CD4-positive, alpha-beta T cell treated with Interleukin-6 at 100 ng/mL for 8 hours (primary cell): Measurements from ENCODE around the gene FGF14.
"Not testable (repeated sequence)": the region's sequence is repeated elsewhere in the genome, so short reads cannot be mapped to it uniquely, and the experiment has no call there.

Source experiments
- DNase-seq: peaks from one replicate; pipeline ENCODE4 v3.0.0-alpha.2; 2020; ENCODE audit warnings: mixed read lengths, low spot score

FGF14 gene

DNA sequence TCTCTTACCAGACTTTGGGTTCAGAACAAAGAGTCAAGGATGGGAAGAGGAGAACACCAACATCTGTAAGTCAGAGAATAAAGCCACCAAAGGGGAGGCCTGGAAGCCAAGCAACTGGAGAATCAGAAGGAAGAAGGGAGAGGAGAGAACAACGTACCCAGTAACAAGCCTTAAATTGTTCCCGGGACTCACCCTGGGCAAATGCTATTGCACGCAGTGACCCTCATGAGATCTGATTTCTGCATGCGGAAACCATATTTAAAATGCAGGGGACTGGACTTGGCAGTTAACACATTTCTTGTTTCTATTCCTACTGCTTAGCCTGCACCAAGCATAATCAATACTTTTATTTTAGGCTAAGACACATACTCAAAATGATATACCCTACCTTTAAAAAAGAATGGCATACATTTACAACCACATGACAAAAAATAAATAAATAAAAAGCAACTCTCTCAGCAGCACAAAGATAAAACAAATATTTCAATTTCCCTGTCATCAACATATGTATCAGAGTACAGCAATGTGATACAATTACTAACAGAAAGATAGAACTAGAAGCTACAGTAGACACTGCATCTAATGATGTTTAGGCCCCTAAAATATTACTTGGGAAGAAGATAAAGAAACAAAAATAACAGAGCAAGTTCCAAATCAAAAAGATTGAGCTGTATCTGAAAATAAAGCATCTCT is 534.8 kb downstream of the FGF14 start:
- no peak for DNase-seq

DNA sequence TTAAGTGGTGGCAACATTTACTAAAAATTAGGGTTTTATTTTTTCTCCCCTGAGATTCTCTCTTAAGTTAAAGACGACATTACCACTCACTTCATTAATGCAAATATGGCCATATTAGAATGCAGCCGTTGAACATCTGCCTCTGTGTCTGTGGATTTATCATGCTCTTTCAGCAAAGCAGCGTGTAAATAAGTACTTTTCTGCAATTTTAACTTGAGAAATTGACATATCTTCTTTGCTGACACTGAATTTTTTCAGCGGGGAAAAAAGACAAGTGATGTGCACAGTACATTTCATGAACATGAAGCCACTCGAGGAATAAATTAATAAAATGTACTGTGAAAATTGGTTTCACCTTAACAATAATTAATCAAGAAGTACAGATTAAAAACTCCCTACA is 543.0 kb downstream of the FGF14 start:
- DNase-seq, result no peak

DNA sequence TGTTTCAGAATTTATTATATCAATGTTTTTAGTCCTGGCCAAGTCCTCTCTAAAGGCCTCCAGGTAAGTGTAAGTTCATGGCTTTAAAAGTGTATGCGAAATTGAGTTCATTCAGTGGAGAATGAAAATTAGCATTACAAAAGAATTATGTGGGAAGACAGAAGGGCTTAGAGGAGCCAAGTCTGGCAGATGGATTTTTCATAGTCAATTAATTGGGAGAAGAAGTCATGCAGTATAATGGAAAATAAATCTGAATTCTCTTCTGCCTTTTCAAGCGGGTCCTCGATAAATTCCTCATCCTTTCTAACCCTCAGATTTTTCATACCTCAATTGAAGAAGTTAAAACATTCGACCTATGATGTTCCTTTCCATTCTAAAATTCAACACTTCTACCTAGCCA is 555.1 kb downstream of the FGF14 start:
- no peak for DNase-seq

DNA sequence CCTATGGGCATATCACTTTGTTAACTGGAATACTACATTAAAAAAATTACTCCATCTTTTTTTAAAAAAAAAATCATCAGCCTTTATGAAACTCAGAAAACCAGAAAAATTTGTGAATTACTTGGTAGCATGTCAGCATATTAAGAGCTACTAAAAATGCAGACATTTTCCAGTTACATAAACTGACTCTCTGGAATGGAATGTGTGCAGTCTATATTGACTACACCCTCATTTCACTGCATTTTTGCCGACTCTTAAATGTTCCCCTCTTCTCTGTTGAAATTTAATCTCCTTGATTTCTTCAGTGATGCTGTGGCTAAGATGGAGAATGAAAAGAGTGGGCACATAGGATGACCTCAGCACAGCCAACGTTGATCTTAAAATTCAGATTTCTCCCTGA is 555.6 kb downstream of the FGF14 start:
- DNase-seq, result no peak

DNA sequence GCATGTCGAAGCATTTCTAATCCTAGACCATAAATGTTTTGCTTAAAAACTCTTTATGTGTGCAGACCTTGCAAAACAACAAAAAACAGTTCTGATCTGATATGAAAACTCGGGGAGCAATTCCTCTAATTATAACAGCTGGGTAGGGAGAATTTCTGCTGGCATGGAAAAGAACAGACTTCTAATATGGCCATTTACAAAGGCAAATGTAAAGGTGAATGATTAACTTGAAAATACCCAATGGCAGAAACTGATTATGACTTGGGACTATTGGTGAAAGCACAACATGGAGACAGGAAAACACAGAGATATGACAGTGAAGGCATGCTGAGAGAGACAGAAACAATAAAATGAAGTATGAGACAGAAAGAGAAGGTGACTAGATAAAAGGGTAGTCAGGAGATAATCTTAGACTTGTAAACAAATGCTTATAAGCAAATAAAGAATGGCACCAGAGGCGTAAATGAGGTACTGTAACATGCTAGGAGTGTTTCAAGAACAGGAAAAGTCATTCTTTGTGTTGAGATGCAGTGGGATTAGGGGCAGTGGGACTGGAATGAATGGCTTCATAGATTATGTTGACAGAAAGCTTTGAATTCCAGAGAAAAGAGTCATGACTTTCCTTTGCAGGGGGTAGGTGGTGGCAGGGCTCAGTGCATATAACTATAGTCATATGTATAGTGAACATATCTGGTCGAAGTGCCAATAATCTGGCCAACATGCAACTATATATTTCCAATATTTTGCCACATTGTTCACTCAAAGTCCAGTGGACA is 556.4 kb downstream of the FGF14 start:
- DNase-seq, result no peak

DNA sequence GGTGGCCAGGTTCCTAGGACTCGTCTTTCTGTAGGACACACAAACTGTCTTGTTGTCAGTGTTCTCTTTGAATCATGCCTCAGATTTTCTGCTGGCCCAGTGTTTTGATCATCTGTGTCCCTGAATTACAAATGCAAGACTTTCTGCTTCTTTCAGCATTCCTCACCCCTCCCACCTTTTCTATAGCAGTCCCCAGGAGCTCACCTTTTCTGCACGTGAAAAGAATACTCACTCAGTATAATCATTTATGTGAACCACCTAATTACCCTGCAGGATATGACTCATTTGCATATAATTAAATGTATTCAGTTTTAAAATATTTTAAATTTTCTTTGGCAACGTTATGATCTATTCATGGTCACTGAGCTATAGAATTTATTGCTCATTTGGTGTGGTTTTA is 560.1 kb downstream of the FGF14 start:
- DNase-seq, result no peak

DNA sequence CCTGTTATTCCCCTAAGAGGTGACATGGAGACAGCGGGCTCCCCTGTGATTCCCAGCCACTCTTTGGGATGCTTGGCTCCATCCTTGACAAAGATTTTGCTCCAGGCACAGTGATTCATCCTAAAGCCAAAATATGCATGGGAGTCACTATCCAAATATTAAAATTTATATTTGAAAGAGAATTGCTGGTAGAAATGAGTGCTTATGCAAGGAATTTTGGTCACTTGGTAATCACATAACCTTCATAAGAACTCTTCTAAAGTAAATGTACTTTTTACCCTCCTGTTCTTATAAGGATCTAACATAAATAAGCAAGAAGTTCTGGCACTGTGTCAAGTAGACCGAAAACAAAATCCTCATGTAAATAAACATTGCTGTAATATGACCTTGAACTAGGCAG is 563.5 kb downstream of the FGF14 start:
- no peak for DNase-seq

DNA sequence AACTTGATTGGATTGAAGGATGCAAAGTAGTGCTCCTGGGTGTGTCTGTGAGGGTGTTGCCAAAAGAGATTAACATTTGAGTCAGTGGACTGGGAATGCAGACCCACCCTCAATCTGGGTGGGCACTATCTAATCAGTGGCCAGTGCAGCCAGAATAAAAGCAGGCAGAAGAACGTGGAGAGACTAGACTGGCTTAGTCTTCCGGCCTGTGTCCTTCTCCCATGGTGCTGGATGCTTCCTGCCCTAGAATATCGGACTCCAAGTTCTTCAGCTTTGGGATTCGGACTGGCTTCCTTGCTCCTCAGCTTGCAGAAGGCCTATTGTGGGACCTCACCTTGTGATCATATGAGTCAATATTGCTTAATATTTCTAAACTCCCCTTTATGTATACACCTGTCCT is 564.1 kb downstream of the FGF14 start:
- DNase-seq, result not testable (repeated sequence)

DNA sequence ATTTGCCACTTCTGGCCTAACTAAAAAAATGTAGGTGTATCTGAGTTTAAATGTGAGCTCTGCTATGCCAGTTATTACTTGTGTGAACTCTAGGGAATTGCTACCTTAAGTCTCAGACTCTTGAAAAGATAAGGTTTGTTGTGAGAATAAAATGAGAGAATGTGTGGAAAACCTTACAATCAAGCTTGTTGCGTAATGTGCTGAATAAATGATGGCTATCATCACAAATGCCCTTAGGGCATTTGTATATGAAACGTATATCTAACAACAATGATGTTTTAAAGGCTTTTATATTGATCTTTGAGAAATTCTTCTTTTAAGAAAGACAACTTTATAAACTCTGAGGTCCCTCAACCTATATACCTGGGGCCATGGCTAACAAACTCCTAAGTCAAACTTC is 564.6 kb downstream of the FGF14 start:
- no peak for DNase-seq

DNA sequence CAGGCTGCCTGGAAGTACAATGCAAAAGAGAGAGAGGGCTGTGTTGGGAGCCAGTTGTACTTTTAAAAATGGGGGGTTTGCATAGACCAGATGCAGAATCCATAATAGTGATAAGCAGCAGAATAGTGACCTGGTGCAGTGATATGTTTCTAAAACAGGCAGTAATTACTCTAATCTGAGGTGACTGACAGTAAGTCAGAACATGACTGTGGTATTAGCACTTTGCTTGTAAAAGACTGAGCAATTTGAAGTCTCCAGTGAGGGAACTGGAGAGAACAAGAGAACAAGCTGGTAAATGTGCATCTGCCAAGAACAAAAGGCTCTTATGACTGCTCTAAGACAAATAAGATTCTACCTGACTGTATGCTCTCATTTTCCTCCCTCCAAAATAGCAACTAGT is 565.9 kb downstream of the FGF14 start:
- no peak for DNase-seq

DNA sequence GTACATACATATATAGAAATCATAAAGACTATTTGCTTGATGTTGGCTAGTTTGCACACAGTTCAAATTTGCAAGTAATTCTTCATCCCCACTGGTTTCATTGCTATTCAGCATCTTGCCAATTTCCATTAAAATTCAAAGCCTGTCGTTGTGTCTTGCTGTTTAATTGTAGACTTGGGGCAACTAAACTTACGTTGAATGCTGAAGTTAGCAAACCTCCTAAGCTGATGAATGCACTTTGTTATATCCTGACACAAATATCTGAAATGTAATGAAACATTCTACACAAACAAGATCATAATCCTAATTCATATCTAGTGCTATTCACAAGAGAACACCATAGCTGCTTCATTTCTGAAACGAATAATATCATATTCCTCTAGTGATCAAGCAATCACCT is 568.2 kb downstream of the FGF14 start:
- DNase-seq, result no peak

DNA sequence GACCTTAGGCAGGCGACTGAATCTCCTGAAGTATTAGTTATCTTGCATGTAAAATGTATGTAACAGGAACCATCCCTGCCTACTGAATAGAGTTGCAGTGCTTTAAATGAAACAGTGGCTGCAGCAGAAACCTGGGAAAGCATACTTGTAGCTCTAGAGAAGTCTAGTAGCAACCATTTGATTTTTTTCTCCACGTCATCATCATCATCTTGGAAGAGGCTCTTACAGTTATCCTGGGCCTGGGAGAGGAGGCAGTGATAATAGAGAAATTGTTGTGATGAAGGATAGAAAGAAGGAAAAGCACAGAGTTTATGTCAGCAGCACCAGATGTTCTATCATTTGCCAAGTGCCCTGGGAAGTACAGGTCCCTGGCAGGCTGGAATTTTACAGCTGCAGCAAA is 571.8 kb downstream of the FGF14 start:
- DNase-seq, result no peak

DNA sequence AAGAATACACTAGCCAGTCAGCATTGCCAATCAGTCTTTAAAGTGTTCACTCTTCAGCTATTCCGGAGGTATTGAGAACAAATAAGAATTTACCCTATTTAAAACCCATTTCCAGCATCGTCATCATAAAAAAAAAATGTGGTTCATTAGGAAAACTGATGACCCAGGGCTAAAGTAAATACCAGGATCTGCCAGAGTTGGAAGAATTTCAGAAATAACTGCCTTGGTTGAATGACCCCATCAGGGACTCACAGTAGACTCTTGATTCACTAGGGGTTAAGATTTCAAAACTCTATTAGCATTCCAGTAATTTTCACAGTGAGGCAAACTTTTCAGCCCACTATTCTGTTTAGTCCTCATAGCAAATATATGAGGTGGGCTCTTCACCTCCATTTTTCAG is 572.4 kb downstream of the FGF14 start:
- DNase-seq, result no peak

DNA sequence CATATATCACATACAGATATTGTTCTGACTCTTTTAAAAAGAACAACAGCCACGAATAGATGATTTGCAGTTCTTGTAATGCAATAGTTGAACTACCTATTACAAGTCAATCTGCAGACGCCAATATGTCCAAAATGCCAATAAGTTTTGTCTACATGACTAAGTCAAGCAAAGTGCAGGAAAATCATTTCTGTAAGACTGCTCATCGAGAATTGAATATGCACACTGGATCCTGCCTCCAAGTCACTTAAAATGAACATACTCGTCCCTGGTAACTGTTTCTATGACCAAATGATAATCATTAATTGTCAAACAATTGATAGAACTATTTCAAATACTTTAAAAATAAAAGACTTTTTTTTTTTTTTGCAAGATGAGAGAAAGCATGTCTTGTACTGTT is 573.7 kb downstream of the FGF14 start:
- DNase-seq, result no peak

DNA sequence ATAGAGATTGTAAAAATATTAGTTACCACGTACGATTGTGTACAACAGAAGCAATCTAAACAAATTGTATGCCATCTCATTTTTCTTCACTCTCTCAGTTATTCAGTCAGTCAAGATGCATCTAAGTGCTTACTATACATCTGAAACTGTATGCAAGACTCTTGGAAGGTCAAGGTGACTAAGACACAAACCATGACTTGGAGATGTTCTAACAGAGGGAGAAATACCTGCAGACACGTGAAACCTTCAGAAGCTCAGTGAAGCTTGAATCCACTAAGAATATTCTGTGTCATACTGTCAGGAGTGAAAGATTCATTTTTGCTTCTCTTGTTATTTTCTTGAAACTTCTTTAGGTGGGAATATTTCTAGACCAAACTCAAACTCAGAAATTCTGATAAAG is 584.0 kb downstream of the FGF14 start:
- DNase-seq, result no peak

DNA sequence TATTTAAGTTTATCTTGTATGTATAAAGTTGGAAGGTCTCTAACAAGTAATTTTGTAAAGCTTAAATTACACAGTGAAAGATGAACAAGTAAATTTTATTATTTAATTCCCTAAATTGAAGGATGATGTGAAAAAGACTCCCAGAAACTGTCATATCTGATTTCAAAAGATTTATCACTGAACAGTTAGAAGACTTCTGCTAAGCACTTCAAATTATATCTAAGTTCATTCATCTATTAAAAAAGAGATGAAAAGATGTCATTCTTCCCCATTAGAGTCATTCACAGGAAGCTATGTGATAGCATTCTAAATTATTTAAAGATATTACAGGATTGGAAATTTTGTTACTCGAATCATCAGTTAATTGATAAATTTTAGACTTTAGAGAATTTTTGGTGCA is 590.0 kb downstream of the FGF14 start:
- no peak for DNase-seq

DNA sequence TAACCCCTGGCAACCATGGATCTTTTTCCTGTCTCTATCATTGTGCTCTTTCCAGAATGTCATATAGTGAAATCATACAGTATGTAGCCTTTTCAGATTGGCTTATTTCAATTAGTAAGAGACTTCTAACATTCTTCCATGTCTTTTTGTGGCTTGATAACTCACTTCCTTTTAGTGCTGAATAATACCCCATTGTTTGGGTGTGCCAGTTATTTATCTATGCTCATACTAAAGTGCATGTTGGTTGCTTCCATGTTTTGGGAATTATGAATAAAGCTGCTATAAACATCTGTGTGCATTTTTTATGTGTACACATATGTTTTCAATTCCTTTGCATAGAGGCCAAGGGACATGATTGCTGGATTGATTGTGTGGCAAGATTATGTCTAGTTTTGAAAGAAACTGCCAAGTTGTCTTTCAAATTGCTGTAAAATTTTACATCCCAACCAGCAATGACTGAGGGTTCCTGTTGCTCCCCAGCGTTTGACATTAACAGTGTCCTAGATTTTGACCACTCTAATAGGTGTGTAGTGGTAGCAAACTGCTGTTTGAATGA is 590.5 kb downstream of the FGF14 start:
- DNase-seq, result no peak

DNA sequence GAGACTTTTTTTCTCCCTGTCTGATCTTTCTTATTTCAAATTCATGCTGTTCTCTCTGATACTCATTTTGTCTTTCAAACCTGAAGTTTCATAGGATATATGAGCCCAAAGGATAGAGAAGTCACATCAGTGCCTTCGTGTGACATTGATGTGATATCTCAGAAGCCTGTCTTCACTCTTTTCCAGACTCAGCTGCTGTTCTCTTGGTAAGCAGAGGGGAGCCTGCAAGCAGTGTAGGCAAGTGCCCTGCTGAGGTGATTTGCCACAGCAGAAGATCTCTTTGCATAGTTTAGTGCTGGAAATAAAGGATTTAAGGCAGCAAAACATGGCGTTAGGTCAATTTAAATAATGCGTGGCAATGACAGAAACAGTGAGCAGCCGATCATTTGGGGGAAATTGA is 602.7 kb downstream of the FGF14 start:
- DNase-seq, result no peak

DNA sequence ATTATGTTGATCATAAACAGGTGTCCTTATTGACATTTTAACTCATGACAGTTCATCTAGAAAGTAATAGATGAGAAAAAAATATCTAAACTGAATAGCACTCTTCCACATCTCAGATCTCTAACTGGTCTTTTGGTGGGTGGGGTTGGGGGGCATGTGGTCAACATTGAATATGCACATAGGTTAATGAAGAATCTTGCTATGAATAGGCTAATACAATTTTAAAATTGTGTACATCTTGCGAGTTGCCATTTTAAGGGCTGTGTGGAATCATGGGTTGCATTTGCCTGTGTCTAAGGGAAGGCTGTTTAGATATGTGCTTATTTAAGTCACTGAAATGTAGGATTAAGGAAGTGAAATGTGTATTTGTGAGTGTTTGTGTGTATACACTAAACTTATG is 603.4 kb downstream of the FGF14 start:
- no peak for DNase-seq

DNA sequence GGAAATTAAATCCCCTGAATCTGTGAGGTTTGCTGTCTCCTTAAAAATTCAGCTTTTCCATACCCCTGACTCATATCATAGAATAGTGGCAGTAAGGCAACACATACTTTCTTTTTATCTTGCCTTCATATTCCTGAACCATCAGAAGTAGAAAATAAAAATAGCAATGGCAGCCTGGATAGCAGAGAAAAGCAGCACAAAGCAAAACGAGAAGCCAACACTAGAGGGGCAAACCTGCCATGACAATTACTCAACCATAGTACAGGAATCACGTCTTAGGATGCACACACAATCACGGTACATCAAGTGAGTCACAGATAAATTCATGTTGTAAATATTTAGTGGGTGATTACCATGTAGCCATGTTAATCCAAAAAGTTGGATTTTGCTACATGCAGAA is 606.4 kb downstream of the FGF14 start:
- DNase-seq, result no peak

DNA sequence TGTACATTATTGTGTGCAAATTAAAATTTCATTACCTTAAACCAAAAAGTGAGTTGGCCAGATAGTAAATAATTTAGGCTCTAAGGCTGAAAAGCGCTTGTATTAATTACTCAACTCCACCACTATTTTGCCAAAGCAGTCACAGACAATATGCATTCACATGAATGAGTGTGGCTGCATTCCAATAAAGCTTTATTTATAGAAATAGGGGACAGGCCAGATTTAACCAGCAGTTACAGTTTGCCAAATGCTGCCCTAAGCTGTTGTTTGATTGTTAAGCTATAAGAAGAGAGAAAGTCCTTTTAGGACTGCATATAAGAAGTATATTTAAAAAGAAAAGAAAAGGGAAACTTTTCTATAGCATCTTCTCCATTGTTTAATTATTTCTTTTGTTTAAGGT is 606.8 kb downstream of the FGF14 start:
- DNase-seq, result no peak

DNA sequence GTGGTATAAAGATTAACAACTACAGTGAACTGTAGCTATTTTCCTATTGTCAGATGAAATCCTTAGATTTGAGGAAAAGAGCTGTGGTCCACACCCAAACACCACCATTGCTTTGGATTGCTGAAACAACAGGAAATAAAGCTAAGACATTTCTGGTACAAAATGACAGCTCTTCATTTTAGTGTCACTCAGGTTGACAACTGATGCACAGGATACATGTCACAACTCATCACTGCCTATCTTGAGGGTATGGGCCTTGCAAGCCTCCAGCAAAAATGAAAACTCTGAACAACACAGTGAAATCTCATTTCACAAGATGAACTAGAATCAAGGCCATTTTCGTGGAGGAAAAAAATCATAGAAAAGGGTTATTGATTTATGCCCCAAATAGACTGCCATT is 609.7 kb downstream of the FGF14 start:
- no peak for DNase-seq

DNA sequence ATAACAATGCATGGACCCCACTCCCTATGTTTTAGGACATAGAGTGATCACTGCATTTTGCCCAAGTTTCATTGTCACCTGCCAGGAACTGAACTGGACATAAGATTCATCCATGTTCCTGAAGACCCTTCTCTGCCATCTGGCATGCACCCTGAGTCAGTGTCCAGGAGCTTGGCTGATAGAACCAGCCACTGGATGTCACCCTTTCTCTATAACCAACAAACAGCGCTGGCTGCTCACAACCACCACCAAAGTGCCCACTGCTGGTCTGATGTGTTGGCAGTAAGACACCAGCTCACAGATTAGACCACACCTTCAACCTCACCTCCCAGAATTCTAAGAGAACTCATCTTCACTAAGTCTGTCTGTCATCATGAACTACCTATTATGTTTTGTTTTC is 616.0 kb downstream of the FGF14 start:
- DNase-seq, result no peak

DNA sequence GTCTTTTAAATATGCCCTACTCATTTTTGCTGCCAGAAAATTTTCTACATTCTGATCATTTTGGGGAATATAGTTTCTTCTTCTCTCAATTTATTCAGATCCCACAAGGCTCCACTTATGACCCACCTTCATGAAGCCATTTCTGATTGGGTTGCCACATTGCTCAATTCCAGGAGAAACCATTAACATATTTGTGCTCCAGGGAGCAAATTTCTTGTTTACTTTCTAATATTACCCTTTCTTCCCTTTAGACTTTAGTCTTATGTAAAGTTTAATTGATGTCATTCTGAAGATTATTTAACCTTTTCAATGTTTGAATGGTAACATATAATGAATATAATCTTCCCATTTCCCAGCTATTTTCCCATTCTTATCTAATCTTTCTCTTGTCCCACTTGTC is 617.5 kb downstream of the FGF14 start:
- DNase-seq, result no peak
